Measurements from ENCODE around the gene CLIC6. TPM values are rescaled to one million over a fixed set of nuclear protein-coding genes. Genes with fewer than 3 reads are reported as not detected.

CLIC6 gene
- polyA plus RNA-seq, 1 donor (not counting 4 experiments of a cell fraction or from before 2014, with no cell fraction given): not detected

- Histone ChIP-seq H3K9me3 (ENCODE audit: control insufficient read depth, low read depth, low read length) (no peaks in the 10 kb centered on the region), H3K36me3 (ENCODE audit: control insufficient read depth in 2 of 2, extremely low read depth in 1 of 2, insufficient read depth in 2 of 2, low read length in 2 of 2) (no peaks in the 10 kb centered on the region), H3K27ac (ENCODE audit: control insufficient read depth, insufficient read depth, low read length) (no peak overlapping the region), H3K9me1 (ENCODE audit: control insufficient read depth, extremely low read depth, insufficient read depth, low read length) (no peaks in the 10 kb centered on the region), H3K9ac (ENCODE audit: control insufficient read depth, extremely low read depth, insufficient read depth, low read length) (no peak overlapping the region), H3K79me2 (ENCODE audit: control insufficient read depth, insufficient read depth, low read length) (no peaks in the 10 kb centered on the region), H3K4me3 (ENCODE audit: control insufficient read depth in 2 of 3, extremely low read depth in 1 of 3, insufficient read depth in 2 of 3, low read depth in 1 of 3, low read length in 3 of 3) (no peak overlapping the region), H2AFZ (ENCODE audit: control insufficient read depth, low read length) (no peak overlapping the region), H3K4me1 (ENCODE audit: control insufficient read depth, extremely low read depth, insufficient read depth, low read length) (peaks cover 18% of the 10 kb centered on the region), H3K4me2 (ENCODE audit: control insufficient read depth, extremely low read depth, insufficient read depth, low read depth, low read length) (no peak overlapping the region), H3K27me3 (ENCODE audit: control insufficient read depth, extremely low read depth, insufficient read depth, low read length) (no peaks in the 10 kb centered on the region), H4K20me1 (ENCODE audit: control insufficient read depth, extremely low read depth, insufficient read depth, low read length) (no peaks in the 10 kb centered on the region)
- DNase-seq (ENCODE audit: low read depth, low spot score) (no peak), FAIRE-seq (no peak)
- TF ChIP-seq CTCF (optimal IDR thresholded peaks at IDR 0.05 in 1 of 3, IDR thresholded peaks at IDR 0.05 in 1 of 3, conservative IDR thresholded peaks at IDR 0.05 in 1 of 3; ENCODE audit: extremely low read depth in 1 of 3, insufficient read depth in 2 of 3, low read length in 3 of 3) (no peak), EZH2 (IDR thresholded peaks at IDR 0.05; ENCODE audit: low read length) (no peak)
- dilution Hi-C loops (cut with MboI; ENCODE audit: extremely low pct_ligation_motif_present, low sequenced_read_pairs): no loop called here
Observed at GRCh38 chr21:34707876-34708325, 39.1 kb downstream of the CLIC6 start.

GRCh38 chr21:34713621-34714020 is 44.8 kb downstream of the CLIC6 start:
- Histone ChIP-seq H3K27ac (ENCODE audit: control insufficient read depth, insufficient read depth, low read length) (no peak overlapping the region), H3K9me3 (ENCODE audit: control insufficient read depth, low read depth, low read length) (no peaks in the 10 kb centered on the region), H4K20me1 (ENCODE audit: control insufficient read depth, extremely low read depth, insufficient read depth, low read length) (no peaks in the 10 kb centered on the region), H3K9me1 (ENCODE audit: control insufficient read depth, extremely low read depth, insufficient read depth, low read length) (no peaks in the 10 kb centered on the region), H3K4me3 (ENCODE audit: control insufficient read depth in 2 of 3, extremely low read depth in 1 of 3, insufficient read depth in 2 of 3, low read depth in 1 of 3, low read length in 3 of 3) (no peak overlapping the region), H3K36me3 (ENCODE audit: control insufficient read depth in 2 of 2, extremely low read depth in 1 of 2, insufficient read depth in 2 of 2, low read length in 2 of 2) (no peaks in the 10 kb centered on the region), H3K9ac (ENCODE audit: control insufficient read depth, extremely low read depth, insufficient read depth, low read length) (no peak overlapping the region), H3K79me2 (ENCODE audit: control insufficient read depth, insufficient read depth, low read length) (no peaks in the 10 kb centered on the region), H3K4me2 (ENCODE audit: control insufficient read depth, extremely low read depth, insufficient read depth, low read depth, low read length) (no peak overlapping the region), H2AFZ (ENCODE audit: control insufficient read depth, low read length) (no peak overlapping the region), H3K27me3 (ENCODE audit: control insufficient read depth, extremely low read depth, insufficient read depth, low read length) (peaks cover 5% of the 10 kb centered on the region), H3K4me1 (ENCODE audit: control insufficient read depth, extremely low read depth, insufficient read depth, low read length) (no peaks in the 10 kb centered on the region)
- FAIRE-seq (no peak), DNase-seq (ENCODE audit: low read depth, low spot score) (no peak)
- dilution Hi-C loops (cut with MboI; ENCODE audit: extremely low pct_ligation_motif_present, low sequenced_read_pairs): no loop called here
- TF ChIP-seq CTCF (optimal IDR thresholded peaks at IDR 0.05 in 1 of 3, IDR thresholded peaks at IDR 0.05 in 1 of 3, conservative IDR thresholded peaks at IDR 0.05 in 1 of 3; ENCODE audit: extremely low read depth in 1 of 3, insufficient read depth in 2 of 3, low read length in 3 of 3) (no peak), EZH2 (IDR thresholded peaks at IDR 0.05; ENCODE audit: low read length) (no peak)

Data from keratinocyte (primary cell).